D721Med (cell line): ENCODE data around the gene HIGD1A.

Experiments used
- DNase-seq: peaks from one replicate; pipeline ENCODE4 v3.0.0; 2011; ENCODE audit warnings: low spot score; ENCODE audit not compliant: insufficient read length
- FAIRE-seq: peaks from 2 replicates; lab custom pipeline; 2011; peaks lifted over from hg19 to GRCh38; lab: Jason Lieb, UNC
- TF ChIP-seq, protein P1 (sequence below): IDR thresholded peaks from 2 replicates; pipeline ENCODE4 v1.5.1; 2012; ENCODE audit warnings: mild to moderate bottlenecking, control low read depth; ENCODE audit not compliant: insufficient read depth; ENCODE audit errors: missing control alignments

HIGD1A gene

DNA sequence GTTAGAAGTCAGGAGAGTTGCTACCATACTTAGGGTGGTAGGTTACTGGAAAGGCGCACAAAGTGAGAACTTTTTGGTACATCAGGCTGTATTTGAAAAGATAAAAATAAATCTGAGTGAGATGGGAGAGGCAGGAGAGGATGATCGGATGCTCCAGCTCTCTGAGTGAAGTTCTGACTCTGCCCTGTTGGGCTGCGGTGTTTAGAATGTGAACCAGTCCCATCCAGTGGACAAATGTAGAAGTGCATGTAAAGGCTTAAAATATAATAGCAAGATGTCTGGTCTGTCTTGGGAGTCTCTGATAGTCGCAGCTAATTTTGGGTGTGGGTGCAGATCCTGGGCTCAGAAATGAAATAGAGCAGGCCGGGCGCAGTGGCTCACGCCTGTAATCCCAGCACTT is 35.3 kb upstream of the HIGD1A start:
- no peak for FAIRE-seq
- DNase-seq = peak; percentile 27
- TF ChIP-seq, protein P1, sequence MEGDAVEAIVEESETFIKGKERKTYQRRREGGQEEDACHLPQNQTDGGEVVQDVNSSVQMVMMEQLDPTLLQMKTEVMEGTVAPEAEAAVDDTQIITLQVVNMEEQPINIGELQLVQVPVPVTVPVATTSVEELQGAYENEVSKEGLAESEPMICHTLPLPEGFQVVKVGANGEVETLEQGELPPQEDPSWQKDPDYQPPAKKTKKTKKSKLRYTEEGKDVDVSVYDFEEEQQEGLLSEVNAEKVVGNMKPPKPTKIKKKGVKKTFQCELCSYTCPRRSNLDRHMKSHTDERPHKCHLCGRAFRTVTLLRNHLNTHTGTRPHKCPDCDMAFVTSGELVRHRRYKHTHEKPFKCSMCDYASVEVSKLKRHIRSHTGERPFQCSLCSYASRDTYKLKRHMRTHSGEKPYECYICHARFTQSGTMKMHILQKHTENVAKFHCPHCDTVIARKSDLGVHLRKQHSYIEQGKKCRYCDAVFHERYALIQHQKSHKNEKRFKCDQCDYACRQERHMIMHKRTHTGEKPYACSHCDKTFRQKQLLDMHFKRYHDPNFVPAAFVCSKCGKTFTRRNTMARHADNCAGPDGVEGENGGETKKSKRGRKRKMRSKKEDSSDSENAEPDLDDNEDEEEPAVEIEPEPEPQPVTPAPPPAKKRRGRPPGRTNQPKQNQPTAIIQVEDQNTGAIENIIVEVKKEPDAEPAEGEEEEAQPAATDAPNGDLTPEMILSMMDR = peak; percentile 60

DNA sequence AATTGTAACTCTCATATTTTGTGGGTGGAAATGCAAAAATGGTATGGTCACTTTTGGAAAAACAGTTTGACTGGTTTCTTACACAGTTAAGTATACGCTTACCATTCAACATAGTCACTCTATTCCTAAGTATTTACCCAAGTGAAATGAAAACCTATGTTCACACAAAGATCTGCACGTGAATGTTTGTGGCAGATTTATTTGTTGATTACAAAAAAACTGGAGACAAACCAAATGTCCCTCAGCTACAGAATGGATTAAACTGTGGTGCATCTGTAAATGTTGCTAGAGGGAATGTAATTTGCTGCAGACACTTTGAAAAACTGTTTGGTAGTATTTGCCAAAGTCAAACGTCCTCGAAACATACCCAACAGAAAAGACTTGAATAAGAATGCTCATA is 34.3 kb upstream of the HIGD1A start:
- DNase-seq (no peak), FAIRE-seq (no peak)
- TF ChIP-seq, protein P1 = no peak

DNA sequence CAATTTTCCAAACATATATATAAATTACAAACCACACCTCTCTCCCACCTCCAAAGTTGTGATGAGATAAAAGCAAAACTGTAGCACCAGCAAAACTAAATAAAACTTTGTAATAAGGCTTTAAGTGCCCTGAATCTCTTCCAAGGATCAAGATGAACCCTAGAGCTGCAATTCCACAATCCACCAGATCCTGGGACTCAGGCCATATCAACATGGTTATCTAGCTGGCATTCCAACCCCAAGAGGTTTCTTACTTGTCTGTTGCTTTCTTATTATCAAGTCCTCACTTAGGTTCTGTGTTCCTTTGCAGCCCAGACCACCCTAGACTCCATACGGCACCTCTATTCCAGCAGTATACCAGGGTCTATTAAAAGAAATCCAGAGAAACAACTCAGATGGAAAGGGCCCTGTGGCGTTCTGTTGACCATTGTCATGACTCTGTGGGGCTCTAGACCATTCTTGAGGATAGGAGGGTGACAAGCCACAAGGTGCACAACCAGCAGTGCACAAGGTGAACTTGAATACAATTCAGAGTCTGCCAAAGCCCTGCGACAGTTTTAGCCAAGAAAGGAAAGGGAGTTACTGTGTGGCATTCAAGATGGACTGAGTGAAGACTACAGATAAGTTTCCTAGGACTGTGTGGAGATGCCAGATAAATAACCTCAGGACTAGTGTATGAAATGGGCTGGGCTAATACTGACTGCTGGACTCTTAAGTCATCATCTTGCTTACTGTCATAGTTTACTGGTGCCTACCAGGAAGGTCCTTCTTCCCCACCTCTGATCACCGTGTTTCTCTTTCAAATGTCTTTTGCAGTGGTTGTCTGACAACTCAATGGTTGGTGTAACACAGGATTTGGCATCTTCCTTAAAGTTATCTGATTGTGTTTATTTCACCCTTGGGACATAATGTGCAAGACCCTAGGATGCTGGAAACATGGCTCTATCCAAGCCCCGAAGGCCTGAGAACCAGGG is 32.1 kb upstream of the HIGD1A start:
- DNase-seq (no peak), FAIRE-seq (no peak)
- TF ChIP-seq, protein P1 = no peak

DNA sequence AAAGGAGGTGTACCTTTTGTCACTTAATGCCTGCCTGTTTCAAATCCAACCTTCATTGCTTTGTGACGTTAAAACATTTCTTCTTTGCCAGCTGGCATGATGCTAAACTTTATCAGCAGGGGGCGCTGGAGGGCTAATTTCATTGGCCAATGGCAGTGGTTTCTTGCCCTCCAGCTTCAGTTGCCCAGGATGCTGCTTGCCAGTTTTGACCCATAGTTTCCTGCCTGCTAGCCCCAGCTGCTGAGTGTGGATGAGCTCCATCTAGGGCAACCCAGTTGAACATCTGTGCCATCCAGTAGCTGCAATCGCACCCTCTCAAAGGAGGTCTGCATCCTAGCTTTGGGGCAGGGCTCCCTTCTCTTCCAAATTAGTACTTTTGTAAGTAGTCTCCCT is 27.0 kb upstream of the HIGD1A start:
- DNase-seq (no peak), FAIRE-seq (no peak)

DNA sequence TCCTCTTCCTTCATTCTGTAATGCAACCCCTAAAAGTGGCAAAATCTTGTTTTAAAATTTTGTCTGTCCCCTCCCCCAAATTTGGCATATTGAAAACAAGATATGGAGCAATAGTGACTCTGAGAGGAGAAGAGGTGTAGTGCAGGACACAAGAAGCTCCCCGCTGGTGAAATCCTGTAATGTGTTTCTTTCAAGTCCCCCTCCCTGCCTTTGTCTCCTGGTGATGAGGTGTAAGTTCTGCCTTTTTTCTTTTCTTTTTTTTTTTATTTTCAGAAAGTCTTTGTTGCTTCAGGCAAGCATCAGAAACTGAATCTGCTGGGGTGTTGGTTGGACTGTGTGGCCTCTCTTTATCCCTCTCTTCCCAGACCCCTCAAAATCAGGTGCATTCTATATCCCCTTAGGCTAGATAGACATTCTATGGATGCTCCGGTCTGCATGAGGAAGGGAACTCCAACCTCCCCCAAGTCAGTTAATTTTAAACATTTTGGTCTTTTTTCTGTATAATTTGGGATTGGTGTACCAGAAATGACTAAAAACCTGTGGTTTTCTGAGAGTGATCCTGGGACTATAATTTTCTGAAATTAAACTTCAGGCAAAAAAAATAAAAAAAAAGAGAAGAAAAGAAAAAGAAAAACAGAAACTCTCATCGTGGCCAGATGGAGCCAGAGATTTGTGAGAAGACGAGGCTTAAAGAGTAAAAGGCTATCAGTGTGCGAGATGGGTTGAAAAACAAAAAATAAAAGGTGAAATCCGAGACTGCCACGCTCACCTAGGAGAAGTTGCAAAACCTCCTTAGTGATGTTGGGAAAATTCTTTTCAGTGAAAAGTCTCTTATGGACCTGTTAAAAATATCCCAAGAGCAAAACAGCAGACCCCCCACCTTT is 26.4 kb upstream of the HIGD1A start:
- DNase-seq = no peak
- no peak for FAIRE-seq
- TF ChIP-seq, protein P1 = peak; percentile 50

More for the DNA sequence above, 27.0 kb upstream of the HIGD1A start:
- TF ChIP-seq, protein P1 = peak; percentile 83

DNA sequence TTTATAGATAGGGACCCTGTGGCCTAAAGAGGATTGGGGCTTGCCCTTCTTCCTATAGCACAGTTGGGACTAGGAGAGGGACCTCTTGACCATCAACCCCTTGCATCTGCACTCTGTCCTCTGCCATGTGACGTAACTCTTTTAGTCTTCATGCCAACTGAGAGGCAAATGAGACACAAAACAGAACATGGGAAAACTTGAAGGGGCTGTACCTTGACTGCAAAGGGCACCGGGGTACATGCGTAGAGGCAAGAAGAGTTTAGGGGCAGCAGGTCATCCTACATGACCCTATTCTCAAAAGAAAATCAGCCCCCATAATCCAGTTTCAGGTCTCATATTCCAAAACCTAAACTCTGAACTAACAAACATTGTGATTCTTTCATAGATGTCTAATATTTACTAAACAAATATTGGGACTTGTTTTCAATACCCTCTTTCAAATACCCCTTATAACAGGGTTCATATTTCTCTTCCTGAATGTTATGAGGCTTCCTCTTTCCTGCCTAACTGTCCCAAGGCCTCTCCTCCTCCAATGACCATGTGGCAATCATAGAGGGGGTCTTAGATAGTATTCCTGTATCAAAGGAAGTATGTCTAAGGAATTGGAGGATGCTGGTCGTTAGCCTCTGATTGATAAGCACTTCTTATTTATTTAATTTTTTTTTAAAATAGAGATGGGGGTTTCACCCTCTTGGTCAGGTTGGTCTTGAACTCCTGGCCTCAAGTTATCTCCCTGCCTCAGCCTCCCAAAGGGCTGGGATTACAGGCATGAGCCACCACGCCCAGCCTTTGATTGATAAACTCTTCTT is 25.5 kb upstream of the HIGD1A start:
- TF ChIP-seq, protein P1 = no peak
- FAIRE-seq (no peak), DNase-seq (no peak)
